Ascending aorta (tissue), 2 donors: ENCODE measurements around the gene COTL1. TPM values are rescaled to one million over a fixed set of nuclear protein-coding genes. Genes with fewer than 3 reads are reported as not detected.

ENCODE experiments used
- DNase-seq, 2 donors: peaks; one replicate each; pipeline ENCODE4 v3.0.0-alpha.2; 2019; ENCODE audit warnings: low spot score in 2 of 2
- H3K27ac ChIP-seq, 2 donors: fragments of 200-600 bp; sonication (generic); one replicate each; pipeline ENCODE4 v1.5.1; 2016 to 2017; ENCODE audit warnings: mild to moderate bottlenecking in 1 of 2
- H3K27me3 ChIP-seq: fragments of 200-600 bp; sonication (generic); one replicate; pipeline ENCODE4 v1.5.1; 2017
- H3K36me3 ChIP-seq, 2 donors: fragments of 200-600 bp; sonication (generic); one replicate each; pipeline ENCODE4 v1.5.1; 2016
- H3K4me1 ChIP-seq, 2 donors: fragments of 200-600 bp; sonication (generic); one replicate each; pipeline ENCODE4 v1.5.1; 2016 to 2017; ENCODE audit warnings: mild to moderate bottlenecking in 1 of 2
- H3K4me3 ChIP-seq, 2 donors: fragments of 200-600 bp; sonication (generic); one replicate each; pipeline ENCODE4 v1.5.1; 2016 to 2017; ENCODE audit warnings: mild to moderate bottlenecking in 1 of 2
- H3K9me3 ChIP-seq, 2 donors: fragments of 200-600 bp; sonication (generic); one replicate each; pipeline ENCODE4 v1.5.1; 2016
- CTCF ChIP-seq, 3 experiments: fragments of 200-600 bp in 2 of 3; fragments of 450-650 bp in 1 of 3; sonication (generic) in 2 of 3; IDR thresholded peaks; one replicate each; pipeline ENCODE4 v1.5.1; 2016 to 2019; ENCODE audit warnings: antibody characterized with exemption in 3 of 3, mild to moderate bottlenecking in 1 of 3, moderate library complexity in 1 of 3
- intact Hi-C: fragments of 100-400 bp; cut with DNase I; formaldehyde crosslinking; loops from one replicate; pipeline ENCODE4 v1.15.1; 2023
- total RNA-seq: library from RNA; depleted of rRNA; stranded (reverse); fragments of >200 nt; gene quantifications from one replicate; pipeline ENCODE4 v1.1.0, GENCODE V29; 2016

The COTL1 gene
- total RNA-seq, 1 donor from 2014 or later: 120 TPM

GRCh38 chr16:84617041-84617790 is 662 bp downstream of the COTL1 start:
- no peak for TF ChIP-seq CTCF (IDR thresholded peaks at IDR 0.05)
- H3K27ac ChIP-seq: peak overlapping the region; percentile 55 to 84
- no peaks in the 10 kb centered on the region for H3K9me3 ChIP-seq
- H3K4me1 ChIP-seq: peaks cover 3 to 25% of the 10 kb centered on the region in 2 donors
- peak in 1 of 2 donors; percentile 75 for DNase-seq
- H3K27me3 ChIP-seq: no peaks in the 10 kb centered on the region
- peak overlapping the region; percentile 93 to 97 for H3K4me3 ChIP-seq
- no peaks in the 10 kb centered on the region for H3K36me3 ChIP-seq
- intact Hi-C loops: no loop called here

- Histone ChIP-seq H3K27me3 (no peaks in the 10 kb centered on the region), H3K27ac (no peak overlapping the region), H3K9me3 (no peaks in the 10 kb centered on the region), H3K4me1 (peaks cover 3 to 25% of the 10 kb centered on the region in 2 donors), H3K4me3 (peak overlapping the region; percentile 93 to 97), H3K36me3 (no peaks in the 10 kb centered on the region)
- DNase-seq: no peak
- no peak for TF ChIP-seq CTCF (IDR thresholded peaks at IDR 0.05)
- intact Hi-C loops: no loop called here
These were observed 1.4 kb downstream of the COTL1 start for GRCh38 chr16:84616515-84616914.

GRCh38 chr16:84614968-84615813 is 2.7 kb downstream of the COTL1 start:
- Histone ChIP-seq H3K27ac (no peak overlapping the region), H3K27me3 (no peaks in the 10 kb centered on the region), H3K9me3 (no peaks in the 10 kb centered on the region), H3K36me3 (no peaks in the 10 kb centered on the region), H3K4me3 (peak overlapping the region in 1 of 2 donors; percentile 12), H3K4me1 (peaks cover 3 to 33% of the 10 kb centered on the region in 2 donors)
- intact Hi-C loops: no loop called here
- no peak for DNase-seq
- no peak for TF ChIP-seq CTCF (IDR thresholded peaks at IDR 0.05)

GRCh38 chr16:84614623-84614967 is 3.3 kb downstream of the COTL1 start:
- Histone ChIP-seq H3K4me1 (peaks cover 3 to 33% of the 10 kb centered on the region in 2 donors), H3K27ac (no peak overlapping the region), H3K36me3 (no peaks in the 10 kb centered on the region), H3K4me3 (no peak overlapping the region), H3K9me3 (no peaks in the 10 kb centered on the region), H3K27me3 (no peaks in the 10 kb centered on the region)
- TF ChIP-seq CTCF (IDR thresholded peaks at IDR 0.05): no peak
- DNase-seq: no peak
- intact Hi-C loops: no loop called here

GRCh38 chr16:84614073-84614459 is 3.8 kb downstream of the COTL1 start:
- no peaks in the 10 kb centered on the region for H3K27me3 ChIP-seq
- H3K9me3 ChIP-seq: no peaks in the 10 kb centered on the region
- no peak overlapping the region for H3K4me3 ChIP-seq
- H3K27ac ChIP-seq: no peak overlapping the region
- peaks cover 3 to 29% of the 10 kb centered on the region in 2 donors for H3K4me1 ChIP-seq
- no peaks in the 10 kb centered on the region for H3K36me3 ChIP-seq
- intact Hi-C loops: no loop called here
- no peak for TF ChIP-seq CTCF (IDR thresholded peaks at IDR 0.05)
- no peak for DNase-seq
